ENCODE data around the gene LCN6. TPM values are rescaled to one million over a fixed set of nuclear protein-coding genes. Genes with fewer than 3 reads are reported as not detected.

The LCN6 gene
- total RNA-seq, 4 donors from 2014 or later = 1.1 to 2.9 TPM; not detected in 2

DNA sequence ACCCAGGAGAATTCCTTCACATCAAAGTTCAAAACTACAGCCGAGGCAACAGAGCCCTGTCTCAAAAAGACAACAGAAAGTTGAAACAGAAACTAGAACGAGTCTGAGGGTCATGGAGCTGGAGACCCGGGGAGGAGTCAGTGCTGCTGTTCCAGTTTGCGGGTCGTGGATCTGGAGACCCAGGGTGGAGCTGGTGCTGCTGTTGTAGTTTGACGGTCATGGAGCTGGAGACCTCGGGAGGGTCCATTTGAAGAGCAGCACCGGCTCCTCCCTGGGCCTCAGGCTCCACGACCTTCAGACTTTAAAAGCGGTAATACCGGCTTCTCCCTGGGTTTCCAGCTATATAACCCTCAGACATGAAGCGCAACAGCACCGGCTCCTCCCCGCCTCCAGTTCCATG is 29.0 kb upstream of the LCN6 start:
- intact Hi-C loops (cut with DNase I; ENCODE audit: low total_unique reads) (no loop called here), in situ Hi-C loops (cut with MboI; ENCODE audit: low pct_ligation_motif_present in 1 of 4, low pct_unique_long_range_greater_than_20kb in 1 of 4, low sequenced_read_pairs in 3 of 4) (loop anchor here in 2 of 4 donors (25.0 kb wide), 1 partner anchor 260 kb away; the partner anchor contains the start of genes ABCA2 (in 2 of the 2), FUT7 (in 2 of the 2) and NPDC1 (in 2 of the 2))
- Histone ChIP-seq H3K4me1 (peaks cover 0 to 6% (median 3%) of the 10 kb centered on the region in 4 donors), H3K27ac (peak overlapping the region; percentile 8 to 55 (median 25)), H3K27me3 (no peaks in the 10 kb centered on the region), H3K36me3 (no peaks in the 10 kb centered on the region), H3K9me3 (no peaks in the 10 kb centered on the region), H3K4me3 (no peak overlapping the region)
- peak; percentile 74 for DNase-seq
- peak in 1 of 3 donors; percentile 20 for TF ChIP-seq POLR2AphosphoS5 (IDR thresholded peaks at IDR 0.05)
- TF ChIP-seq POLR2A (IDR thresholded peaks at IDR 0.05) = no peak
- 45 to 54% methylated on average over 5 to 14 of the region's 14 CpGs for WGBS, 2 donors (ENCODE audit: low coverage in 1 of 2)

DNA sequence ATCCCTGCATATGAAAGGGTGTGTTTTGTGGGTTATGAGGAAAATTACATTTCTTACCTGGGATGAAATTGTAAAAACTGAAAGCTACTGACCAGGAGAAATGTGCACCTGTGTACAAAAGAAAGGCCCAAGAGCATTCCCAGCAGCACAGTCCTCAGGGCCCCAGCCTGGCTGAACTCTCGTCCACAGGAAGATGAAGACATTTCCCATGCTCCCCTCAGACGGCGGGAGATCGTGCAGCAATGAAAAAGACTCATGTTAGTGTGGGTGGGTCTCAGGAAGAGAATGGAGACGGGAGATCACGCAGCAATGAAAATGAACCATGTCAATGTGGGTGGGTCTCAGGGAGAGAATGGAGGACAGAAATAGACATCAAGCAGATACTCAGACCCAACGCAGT is 28.6 kb upstream of the LCN6 start:
- WGBS, 2 donors (ENCODE audit: low coverage in 1 of 2) = 0 to 48% methylated on average over 1 to 7 of the region's 7 CpGs
- no peak for TF ChIP-seq EP300 (IDR thresholded peaks at IDR 0.05; ENCODE audit: low read depth)
- TF ChIP-seq POLR2AphosphoS5 (IDR thresholded peaks at IDR 0.05) = no peak
- TF ChIP-seq, protein P1, sequence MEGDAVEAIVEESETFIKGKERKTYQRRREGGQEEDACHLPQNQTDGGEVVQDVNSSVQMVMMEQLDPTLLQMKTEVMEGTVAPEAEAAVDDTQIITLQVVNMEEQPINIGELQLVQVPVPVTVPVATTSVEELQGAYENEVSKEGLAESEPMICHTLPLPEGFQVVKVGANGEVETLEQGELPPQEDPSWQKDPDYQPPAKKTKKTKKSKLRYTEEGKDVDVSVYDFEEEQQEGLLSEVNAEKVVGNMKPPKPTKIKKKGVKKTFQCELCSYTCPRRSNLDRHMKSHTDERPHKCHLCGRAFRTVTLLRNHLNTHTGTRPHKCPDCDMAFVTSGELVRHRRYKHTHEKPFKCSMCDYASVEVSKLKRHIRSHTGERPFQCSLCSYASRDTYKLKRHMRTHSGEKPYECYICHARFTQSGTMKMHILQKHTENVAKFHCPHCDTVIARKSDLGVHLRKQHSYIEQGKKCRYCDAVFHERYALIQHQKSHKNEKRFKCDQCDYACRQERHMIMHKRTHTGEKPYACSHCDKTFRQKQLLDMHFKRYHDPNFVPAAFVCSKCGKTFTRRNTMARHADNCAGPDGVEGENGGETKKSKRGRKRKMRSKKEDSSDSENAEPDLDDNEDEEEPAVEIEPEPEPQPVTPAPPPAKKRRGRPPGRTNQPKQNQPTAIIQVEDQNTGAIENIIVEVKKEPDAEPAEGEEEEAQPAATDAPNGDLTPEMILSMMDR (IDR thresholded peaks at IDR 0.05) = no peak
- no peak for TF ChIP-seq POLR2A (IDR thresholded peaks at IDR 0.05)
- Histone ChIP-seq H3K4me3 (no peak overlapping the region), H3K9me3 (no peaks in the 10 kb centered on the region), H3K27ac (peak overlapping the region; percentile 8 to 55 (median 25)), H3K36me3 (no peaks in the 10 kb centered on the region), H3K27me3 (no peaks in the 10 kb centered on the region), H3K4me1 (peaks cover 0 to 6% (median 3%) of the 10 kb centered on the region in 4 donors)
- no peak for DNase-seq
- intact Hi-C loops (cut with DNase I; ENCODE audit: low total_unique reads) (no loop called here), in situ Hi-C loops (cut with MboI; ENCODE audit: low pct_ligation_motif_present in 1 of 4, low pct_unique_long_range_greater_than_20kb in 1 of 4, low sequenced_read_pairs in 3 of 4) (loop anchor here in 2 of 4 donors (25.0 kb wide), 1 partner anchor 260 kb away; the partner anchor contains the start of genes ABCA2 (in 2 of the 2), FUT7 (in 2 of the 2) and NPDC1 (in 2 of the 2))

DNA sequence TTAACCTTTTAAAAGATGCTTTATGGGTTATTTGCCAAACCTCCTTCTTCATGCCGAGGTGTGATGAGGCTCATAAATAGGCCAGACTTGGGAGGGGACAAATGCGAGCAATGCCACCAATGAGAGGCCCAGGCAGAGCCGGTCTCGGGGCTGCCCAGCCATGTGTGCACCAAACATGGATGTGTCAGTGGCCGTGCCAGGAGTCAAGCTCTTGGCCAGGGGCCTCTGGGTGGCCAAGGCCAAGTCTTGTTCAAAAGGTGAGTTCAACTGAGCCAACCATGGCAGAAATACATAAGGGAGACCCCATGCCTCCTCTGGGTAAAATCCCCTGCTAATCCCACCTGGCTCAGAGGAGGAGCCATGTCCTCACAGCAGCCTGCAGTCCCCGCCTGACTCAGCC is 26.9 kb upstream of the LCN6 start:
- Histone ChIP-seq H3K9me3 (no peaks in the 10 kb centered on the region), H3K27me3 (no peaks in the 10 kb centered on the region), H3K4me3 (no peak overlapping the region), H3K27ac (no peak overlapping the region), H3K4me1 (peaks cover 0 to 6% (median 3%) of the 10 kb centered on the region in 4 donors), H3K36me3 (no peaks in the 10 kb centered on the region)
- in situ Hi-C loops (cut with MboI; ENCODE audit: low pct_ligation_motif_present in 1 of 4, low pct_unique_long_range_greater_than_20kb in 1 of 4, low sequenced_read_pairs in 3 of 4) = loop anchor here in 2 of 4 donors (25.0 kb wide), 1 partner anchor 262 kb away; the partner anchor contains the start of genes ABCA2 (in 2 of the 2), FUT7 (in 2 of the 2) and NPDC1 (in 2 of the 2)
- WGBS, 2 donors (ENCODE audit: low coverage in 1 of 2) = 93% methylated on average over 6 of the region's 6 CpGs; no CpG with 5 or more reads in 1 of the 2 donors
- DNase-seq = no peak
- TF ChIP-seq, protein P1 (IDR thresholded peaks at IDR 0.05) = no peak
- TF ChIP-seq POLR2A (IDR thresholded peaks at IDR 0.05) = no peak
- no peak for TF ChIP-seq POLR2AphosphoS5 (IDR thresholded peaks at IDR 0.05)
- no peak for TF ChIP-seq EP300 (IDR thresholded peaks at IDR 0.05; ENCODE audit: low read depth)
- intact Hi-C loops (cut with DNase I; ENCODE audit: low total_unique reads) = no loop called here

DNA sequence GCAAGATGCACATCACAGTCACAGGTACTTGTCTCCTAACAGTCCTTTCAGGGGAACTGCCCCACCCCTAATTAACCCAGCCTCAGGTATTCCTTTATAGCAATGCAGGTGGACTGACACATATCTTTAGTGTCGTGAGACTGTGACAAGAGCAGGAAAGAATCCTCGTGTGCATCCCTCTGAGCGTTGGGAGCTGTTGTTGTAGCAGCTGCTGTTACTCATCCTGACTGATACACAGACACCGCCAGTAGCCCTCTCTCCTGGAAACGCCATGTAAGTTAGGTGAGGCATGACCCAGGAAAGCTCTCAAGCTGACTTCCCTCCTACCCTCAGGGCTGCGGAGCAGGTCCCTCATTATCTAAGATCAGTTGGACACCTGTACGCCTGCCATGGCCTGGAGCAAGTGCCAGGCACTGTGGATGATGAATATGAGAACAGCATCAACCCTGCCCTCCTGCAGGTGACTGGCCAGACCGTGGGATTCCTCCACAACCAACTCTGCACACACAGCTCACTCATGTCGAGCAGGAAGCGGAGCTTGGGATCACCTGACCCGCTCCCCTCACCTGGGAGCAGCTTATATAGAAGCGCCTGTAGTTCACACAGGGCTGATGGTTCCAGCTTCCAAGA is 26.2 kb upstream of the LCN6 start:
- Histone ChIP-seq H3K4me1 (peaks cover 0 to 9% (median 4%) of the 10 kb centered on the region in 4 donors), H3K36me3 (no peaks in the 10 kb centered on the region), H3K4me3 (no peak overlapping the region), H3K9me3 (no peaks in the 10 kb centered on the region), H3K27ac (no peak overlapping the region), H3K27me3 (no peaks in the 10 kb centered on the region)
- no peak for TF ChIP-seq EP300 (IDR thresholded peaks at IDR 0.05; ENCODE audit: low read depth)
- TF ChIP-seq, protein P1 (IDR thresholded peaks at IDR 0.05) = no peak
- no peak for TF ChIP-seq POLR2AphosphoS5 (IDR thresholded peaks at IDR 0.05)
- no peak for TF ChIP-seq POLR2A (IDR thresholded peaks at IDR 0.05)
- intact Hi-C loops (cut with DNase I; ENCODE audit: low total_unique reads) = no loop called here
- WGBS, 2 donors (ENCODE audit: low coverage in 1 of 2) = 93% methylated on average over 12 of the region's 12 CpGs; no CpG with 5 or more reads in 1 of the 2 donors
- in situ Hi-C loops (cut with MboI; ENCODE audit: low pct_ligation_motif_present in 1 of 4, low pct_unique_long_range_greater_than_20kb in 1 of 4, low sequenced_read_pairs in 3 of 4) = loop anchor here in 2 of 4 donors (25.0 kb wide), 1 partner anchor 263 kb away; the partner anchor contains the start of genes ABCA2 (in 2 of the 2), FUT7 (in 2 of the 2) and NPDC1 (in 2 of the 2)
- DNase-seq = no peak

Data from transverse colon (tissue), 4 donors.